H1 (cell line): ENCODE measurements around the gene XPNPEP1. TPM values are rescaled to one million over a fixed set of nuclear protein-coding genes. Genes with fewer than 3 reads are reported as not detected.

ENCODE experiments used
- ATF2 ChIP-seq: IDR thresholded peaks from 2 replicates; pipeline ENCODE4 v1.6.1; 2012; ENCODE audit warnings: low read length, inconsistent platforms
- CBX8 ChIP-seq: fragments of 300-800, 300-1000 bp; sonication (generic); IDR thresholded peaks from 2 replicates; pipeline ENCODE4 v1.7.1; 2016; ENCODE audit warnings: low read depth, low read length, borderline replicate concordance
- CTCF ChIP-seq, 3 experiments: IDR thresholded peaks; 1 replicate in 2 of 3; 2 replicates in 1 of 3; pipeline versions ENCODE4 v1.5.1 to v1.6.1; 2011; ENCODE audit warnings: low read length in 3 of 3, mild to moderate bottlenecking in 3 of 3, inconsistent platforms in 2 of 3, low read depth in 1 of 3, moderate library complexity in 1 of 3; ENCODE audit not compliant: insufficient read depth in 1 of 3; ENCODE audit errors: control extremely low read depth in 1 of 3
- E2F6 ChIP-seq: IDR thresholded peaks from 2 replicates; pipeline ENCODE4 v1.6.1; 2012; ENCODE audit warnings: inconsistent platforms
- HDAC2 ChIP-seq, 2 experiments: fragments of 300-600 bp in 1 of 2; sonication (generic) in 1 of 2; IDR thresholded peaks; 2 replicates each; pipeline ENCODE4 v1.6.1; 2011 to 2012; ENCODE audit warnings: low read depth in 2 of 2, low read length in 2 of 2, mild to moderate bottlenecking in 2 of 2, moderate library complexity in 2 of 2, borderline replicate concordance in 1 of 2, inconsistent platforms in 1 of 2
- SP1 ChIP-seq: IDR thresholded peaks from 2 replicates; pipeline ENCODE4 v1.6.1; 2011; ENCODE audit warnings: low read depth, low read length
- TEAD4 ChIP-seq: IDR thresholded peaks from 2 replicates; pipeline ENCODE4 v1.6.1; 2012; ENCODE audit warnings: low read depth, low read length, inconsistent platforms, mixed read lengths
- polyA plus RNA-seq, 7 experiments: library from polyadenylated mRNA; depleted of rRNA in 3 of 7; stranded (reverse) in 5 of 7; unstranded in 2 of 7; fragments of >200 nt in 5 of 7; fragments of 200-250 nt in 2 of 7; gene quantifications; 1 replicate in 5 of 7; 2 replicates in 1 of 7; 4 replicates in 1 of 7; pipeline versions ENCODE4 v1.2.1 to v1.2.3, GENCODE V29; 2011 to 2013; ENCODE audit warnings: missing spikeins in 2 of 7, mixed read lengths in 2 of 7
- total RNA-seq: library from RNA; stranded (reverse); fragmentation: NEBNext Ultra II Directional; extraction: Animal tissue kit (Norgen Biotek cat#: 25700); gene quantifications from 2 replicates; pipeline ENCODE4 v1.2.1, GENCODE V29; 2021

XPNPEP1 gene
- total and polyA plus RNA-seq, 2 of the 8 experiments (the other 6 are each of a cell fraction or from before 2014, with no cell fraction given) = 61.1 to 201 TPM

DNA sequence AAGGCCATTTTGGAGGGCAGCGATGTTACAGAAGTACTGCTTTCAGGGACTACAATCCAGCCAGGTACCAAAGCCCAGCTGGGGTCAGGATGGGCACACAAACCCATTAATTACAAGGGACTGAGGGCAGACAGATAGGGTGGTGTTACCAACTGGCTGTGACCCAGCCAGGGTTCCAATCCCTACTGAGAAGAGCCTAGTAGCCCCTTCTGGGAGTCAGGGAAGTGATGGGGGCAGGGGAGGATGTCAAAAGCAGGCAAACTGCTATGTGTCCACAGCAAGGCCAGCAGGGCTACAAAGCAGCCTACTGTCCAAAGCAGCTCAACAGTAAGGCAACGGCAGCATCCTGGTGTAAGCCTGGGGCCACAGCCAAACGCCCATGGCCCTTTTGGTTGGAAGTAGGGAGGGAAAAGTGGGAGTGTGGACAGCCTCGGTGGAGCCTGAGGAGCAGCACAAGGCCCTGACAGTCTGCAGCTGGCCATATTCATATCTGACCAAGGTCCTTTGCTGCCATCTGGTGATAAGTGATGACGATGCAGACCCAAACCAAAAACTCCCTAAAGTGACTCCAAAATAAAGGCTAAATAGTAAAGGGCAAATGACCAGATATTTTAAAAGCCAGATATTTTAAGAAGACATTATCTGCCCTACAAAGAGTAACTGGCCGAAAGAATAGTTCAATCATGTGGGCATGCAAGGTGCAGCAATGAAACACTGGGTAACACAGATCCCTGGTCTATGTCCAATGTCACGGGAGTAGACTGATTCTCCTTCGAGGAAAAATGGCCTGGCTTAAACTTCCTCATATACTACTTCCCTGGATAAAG is 56.9 kb downstream of the XPNPEP1 start (continued):
- TF ChIP-seq ATF2 = no peak
- no peak for TF ChIP-seq TEAD4
- peak; percentile 25 to 59 (median 47) for TF ChIP-seq CTCF (IDR thresholded peaks at IDR 0.05; ENCODE audit: control extremely low read depth in 1 of 3, insufficient read depth in 1 of 3, low read depth in 1 of 3, low read length in 3 of 3)
- TF ChIP-seq HDAC2 (IDR thresholded peaks at IDR 0.05; ENCODE audit: borderline replicate concordance in 1 of 2, low read depth in 2 of 2, low read length in 2 of 2) = no peak
- no peak for TF ChIP-seq SP1
- TF ChIP-seq E2F6 = no peak
- no peak for TF ChIP-seq CBX8
